GM12892 (cell line): Measurements from ENCODE around the gene HHIP.

Source experiments
- DNase-seq: peaks from one replicate; pipeline ENCODE4 v3.0.0; 2011; ENCODE audit not compliant: insufficient read length
- FAIRE-seq: peaks from 2 replicates; lab custom pipeline; 2011; peaks lifted over from hg19 to GRCh38; lab: Jason Lieb, UNC
- POLR2A ChIP-seq: IDR thresholded peaks from 2 replicates; pipeline ENCODE4 v1.6.1; 2011; ENCODE audit warnings: low read depth, low read length, control low read depth
- POLR2AphosphoS5 ChIP-seq: IDR thresholded peaks from 2 replicates; pipeline ENCODE4 v1.6.1; 2011; ENCODE audit warnings: low read depth, low read length, control low read depth
- TAF1 ChIP-seq: IDR thresholded peaks from 2 replicates; pipeline ENCODE4 v1.6.1; 2011; ENCODE audit warnings: low read depth, mild to moderate bottlenecking, control low read depth, low read length, borderline replicate concordance

HHIP gene

DNA sequence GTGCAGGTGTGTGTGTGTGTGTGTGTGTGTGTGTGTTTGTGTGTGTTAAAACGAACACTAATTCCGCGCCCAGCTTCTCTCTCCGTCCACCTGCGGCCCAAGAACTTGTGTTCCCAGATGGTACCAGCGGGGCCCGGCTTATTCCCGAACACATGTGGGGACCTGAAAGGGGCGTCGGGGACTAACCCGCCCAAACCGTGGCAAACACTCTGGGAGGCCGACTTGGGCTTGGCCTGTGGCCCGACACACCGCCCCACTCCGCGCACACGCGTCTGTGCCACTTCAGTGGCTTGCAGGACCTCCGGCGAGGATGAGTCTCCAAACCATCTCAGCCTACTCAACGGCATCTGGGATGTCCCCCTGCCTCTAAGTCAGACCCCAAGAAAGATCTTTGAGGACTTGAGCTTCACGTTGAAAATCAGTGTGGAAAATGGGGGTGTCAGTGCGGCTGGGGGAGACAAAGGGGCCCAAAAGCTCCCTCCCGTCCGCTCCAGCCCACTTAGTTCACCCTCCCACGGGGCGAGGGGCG lies 790 bp upstream of the HHIP start:
- FAIRE-seq (no peak), DNase-seq (no peak)
- TF ChIP-seq POLR2AphosphoS5 (no peak), TAF1 (no peak), POLR2A (no peak)

DNA sequence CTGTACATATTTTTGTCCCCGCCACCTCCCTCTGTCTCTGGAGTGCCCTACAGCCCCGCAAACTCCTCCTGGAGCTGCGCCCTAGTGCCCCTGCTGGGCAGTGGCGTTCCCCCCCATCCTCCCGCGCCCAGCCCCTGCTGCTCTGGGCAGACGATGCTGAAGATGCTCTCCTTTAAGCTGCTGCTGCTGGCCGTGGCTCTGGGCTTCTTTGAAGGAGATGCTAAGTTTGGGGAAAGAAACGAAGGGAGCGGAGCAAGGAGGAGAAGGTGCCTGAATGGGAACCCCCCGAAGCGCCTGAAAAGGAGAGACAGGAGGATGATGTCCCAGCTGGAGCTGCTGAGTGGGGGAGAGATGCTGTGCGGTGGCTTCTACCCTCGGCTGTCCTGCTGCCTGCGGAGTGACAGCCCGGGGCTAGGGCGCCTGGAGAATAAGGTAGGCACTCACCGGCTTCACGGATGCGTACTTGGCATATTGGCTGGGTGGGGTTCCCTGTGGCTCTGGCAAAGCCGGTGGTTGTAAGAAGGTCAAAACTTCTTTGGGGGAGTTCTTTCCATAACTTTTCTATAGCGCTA lies 653 bp downstream of the HHIP start:
- TF ChIP-seq POLR2A: no peak
- TF ChIP-seq POLR2AphosphoS5: no peak
- no peak for TF ChIP-seq TAF1
- no peak for FAIRE-seq
- DNase-seq: no peak

DNA sequence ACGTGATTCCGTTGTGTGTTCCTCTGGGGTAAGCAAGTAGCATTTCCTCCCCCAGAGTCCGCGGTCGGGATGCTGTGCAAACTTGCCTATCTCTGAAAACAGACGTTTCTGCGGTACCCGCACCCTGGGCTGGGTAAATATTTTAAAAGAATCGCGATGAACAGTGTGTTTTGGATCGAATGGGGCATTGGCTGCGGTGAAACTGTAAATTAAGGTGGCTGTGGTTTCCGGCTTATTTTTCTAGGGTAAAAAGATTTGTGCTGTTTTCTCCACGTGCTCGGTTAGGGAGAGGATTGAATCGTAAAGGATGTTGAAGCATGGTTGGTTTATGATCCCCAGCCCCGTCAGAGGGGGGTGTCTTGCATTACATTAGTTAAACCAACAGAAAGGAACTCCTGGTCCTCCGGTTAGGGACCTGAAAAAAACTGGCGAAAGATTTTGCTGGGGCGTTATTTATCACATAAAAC lies 1.2 kb downstream of the HHIP start:
- no peak for TF ChIP-seq TAF1
- no peak for TF ChIP-seq POLR2AphosphoS5
- TF ChIP-seq POLR2A: no peak
- DNase-seq (no peak), FAIRE-seq (no peak)

DNA sequence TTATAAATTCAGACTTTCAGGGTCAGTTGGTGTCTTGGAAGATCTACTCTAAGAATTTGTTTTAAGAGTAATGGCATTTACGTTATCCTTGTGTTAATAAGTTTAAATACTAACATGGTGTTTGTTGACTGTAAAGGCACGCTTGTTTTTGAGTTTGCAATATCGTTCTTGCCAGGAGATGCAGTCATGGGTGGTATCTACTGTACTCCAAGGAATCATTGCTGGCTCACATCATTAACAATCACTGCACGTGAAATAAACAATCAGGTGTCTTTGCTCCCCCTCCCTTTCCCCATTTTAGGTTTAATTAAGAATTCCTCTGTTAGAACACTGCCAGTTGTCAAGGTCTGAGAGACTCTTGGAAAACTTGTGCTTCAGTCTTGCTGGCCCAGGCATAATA lies 1.6 kb downstream of the HHIP start:
- FAIRE-seq (no peak), DNase-seq (no peak)
- TF ChIP-seq POLR2A: no peak
- no peak for TF ChIP-seq POLR2AphosphoS5
- no peak for TF ChIP-seq TAF1

GRCh38 chr4:144648042-144648441 lies 2.1 kb downstream of the HHIP start:
- no peak for FAIRE-seq
- TF ChIP-seq POLR2AphosphoS5 (no peak), POLR2A (no peak), TAF1 (no peak)
- DNase-seq: no peak

- no peak for FAIRE-seq
- no peak for DNase-seq
- no peak for TF ChIP-seq POLR2A
- no peak for TF ChIP-seq TAF1
- no peak for TF ChIP-seq POLR2AphosphoS5
Measured at GRCh38 chr4:144649646-144650045, 3.7 kb downstream of the HHIP start.

DNA sequence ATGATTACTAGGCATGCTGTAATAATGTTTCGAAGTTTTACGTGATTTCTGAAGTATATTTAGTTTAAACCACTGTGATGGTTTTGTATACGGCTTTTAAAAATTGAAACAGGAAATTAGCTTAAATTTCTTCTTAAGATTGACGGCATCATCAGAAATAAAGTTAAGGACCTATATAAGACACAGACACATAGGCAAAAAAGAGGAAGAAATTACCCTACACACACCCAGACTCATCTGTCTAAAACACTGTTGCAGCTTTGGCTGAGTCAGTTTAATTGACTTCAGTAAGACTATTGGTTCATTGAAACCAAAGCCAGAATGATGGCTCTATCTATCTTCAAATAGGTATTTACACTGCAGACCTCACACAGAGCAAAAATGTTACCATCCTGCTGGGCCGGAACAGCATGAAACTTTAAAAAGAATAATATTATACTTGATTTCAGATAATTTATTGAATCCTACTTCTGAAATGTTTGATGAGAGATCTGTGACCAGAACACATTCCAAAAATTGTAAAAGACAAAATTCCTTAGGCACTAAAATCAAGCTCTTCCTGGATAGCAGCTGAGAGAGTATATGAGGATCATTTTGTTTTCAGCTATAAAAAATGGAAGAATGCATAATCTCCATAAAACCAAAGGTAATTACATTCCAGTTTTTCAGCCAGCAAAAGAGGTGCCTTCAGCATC lies 4.5 kb downstream of the HHIP start:
- no peak for FAIRE-seq
- TF ChIP-seq TAF1 (no peak), POLR2AphosphoS5 (no peak), POLR2A (no peak)

DNA sequence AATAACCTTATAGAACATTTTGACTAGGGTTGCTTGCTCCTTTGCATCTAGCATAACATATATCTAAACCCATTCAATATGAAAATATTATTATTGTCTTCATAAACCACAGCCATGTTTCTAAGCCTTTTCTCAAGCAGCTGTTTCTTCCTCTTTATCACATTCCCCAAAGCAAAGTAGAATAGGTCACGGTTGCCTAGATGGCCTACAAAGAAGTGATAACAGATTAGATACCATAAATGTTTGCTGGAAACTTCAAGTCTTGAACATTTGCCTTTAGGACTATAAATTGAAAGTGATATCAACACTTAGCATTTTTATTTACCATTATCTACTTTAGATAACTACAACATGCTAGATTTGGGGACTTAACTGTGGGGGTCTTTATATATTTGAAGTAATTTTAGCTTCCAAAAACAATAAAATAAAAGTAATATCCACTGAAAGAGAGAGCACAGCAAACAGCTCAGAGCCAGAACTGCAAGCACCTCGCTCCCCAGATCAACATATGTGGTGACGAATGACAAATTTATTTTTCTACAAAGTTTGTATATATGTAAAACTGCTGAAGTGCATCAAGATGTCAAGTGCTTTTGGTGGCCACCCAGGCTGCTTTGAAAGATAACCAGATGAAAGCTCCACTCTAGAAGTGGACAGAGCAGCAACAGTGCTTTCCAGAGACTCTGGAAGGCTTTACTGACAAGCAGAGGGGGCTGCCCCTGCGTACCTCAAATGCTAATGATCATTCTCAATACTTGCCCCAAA lies 8.0 kb downstream of the HHIP start:
- DNase-seq (no peak), FAIRE-seq (no peak)
- TF ChIP-seq TAF1 (no peak), POLR2A (no peak), POLR2AphosphoS5 (no peak)

More for the DNA sequence above, 4.5 kb downstream of the HHIP start:
- no peak for DNase-seq

DNA sequence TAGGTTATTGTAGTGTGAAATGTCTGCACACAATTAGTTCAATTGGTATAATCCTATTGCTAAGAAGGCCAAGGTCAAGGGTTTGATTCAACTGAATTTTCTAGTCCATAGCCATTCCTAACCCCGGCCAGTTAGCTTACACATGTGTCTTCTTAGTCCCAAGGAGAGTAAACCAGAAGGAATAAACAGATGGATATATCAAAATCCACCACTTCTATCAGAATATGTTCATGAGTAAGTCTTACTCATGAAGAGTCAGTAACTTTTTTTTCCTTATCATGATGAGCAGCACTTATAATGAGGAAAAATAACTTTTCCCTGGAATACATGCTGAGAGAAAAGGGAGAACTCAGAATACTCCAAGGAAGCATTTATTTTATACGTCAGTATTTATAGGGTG lies 9.5 kb downstream of the HHIP start:
- FAIRE-seq (no peak), DNase-seq (no peak)
- TF ChIP-seq POLR2AphosphoS5: no peak
- no peak for TF ChIP-seq POLR2A
- TF ChIP-seq TAF1: no peak

- TF ChIP-seq TAF1 (no peak), POLR2AphosphoS5 (no peak), POLR2A (no peak)
- DNase-seq (no peak), FAIRE-seq (no peak)
Measured at GRCh38 chr4:144656850-144657249, 10.9 kb downstream of the HHIP start.

GRCh38 chr4:144658015-144658567 lies 12.1 kb downstream of the HHIP start:
- DNase-seq (no peak), FAIRE-seq (no peak)
- TF ChIP-seq TAF1: no peak

GRCh38 chr4:144658903-144659302 lies 12.9 kb downstream of the HHIP start:
- no peak for FAIRE-seq
- no peak for DNase-seq
- TF ChIP-seq POLR2A: no peak
- TF ChIP-seq POLR2AphosphoS5: no peak
- no peak for TF ChIP-seq TAF1
